ENCODE results near the gene SUSD1. TPM values are rescaled to one million over a fixed set of nuclear protein-coding genes. Genes with fewer than 3 reads are reported as not detected.
A peak's percentile ranks its signal among the peaks of the same experiment; 100 is the strongest.

Gene SUSD1
- total and polyA plus RNA-seq, 8 donors: 1.6 to 50.4 (median 21.1) TPM

DNA sequence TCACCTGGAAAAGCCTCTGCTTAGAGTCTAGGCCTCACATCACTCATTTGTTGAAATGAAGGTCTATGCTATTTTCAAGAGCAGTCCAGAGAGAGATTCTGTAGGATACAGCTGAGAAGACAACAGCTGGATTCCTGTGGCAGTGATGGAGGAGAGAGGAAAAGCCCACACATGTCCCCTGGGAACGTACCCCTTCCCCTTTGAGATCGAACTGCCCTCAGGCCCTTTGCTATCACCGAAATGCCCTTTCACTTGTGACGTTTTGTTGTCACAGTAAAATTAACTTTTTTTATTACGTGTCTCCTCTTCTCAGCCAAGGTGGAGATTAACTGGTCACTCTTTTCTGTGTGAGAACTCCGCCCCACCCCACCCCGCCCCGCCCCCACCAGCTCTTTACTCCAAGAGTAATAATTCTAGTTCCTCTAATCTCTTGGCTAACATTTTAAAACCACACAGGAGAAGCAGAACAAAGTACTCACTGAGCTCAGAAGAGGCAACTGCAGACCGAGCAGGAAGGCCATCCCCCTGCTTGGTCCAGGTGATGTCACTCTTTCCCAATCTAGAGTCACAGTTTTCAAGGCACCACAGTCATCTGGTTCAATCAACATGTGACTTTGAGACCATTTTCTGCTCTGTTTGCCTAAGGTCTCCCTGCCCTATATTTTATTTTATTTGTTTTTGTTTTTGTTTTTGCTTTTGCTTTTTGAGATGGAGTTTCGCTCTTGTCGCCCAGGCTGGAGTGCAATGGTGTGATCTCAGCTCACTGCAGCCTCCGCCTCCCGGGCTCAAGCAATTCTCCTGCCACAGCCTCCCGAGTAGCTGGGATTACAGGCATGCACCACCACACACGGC lies 105.6 kb downstream of the SUSD1 start:
- WGBS, 5 donors: 53 to 72% (median 66%) methylated on average over 15 of the region's 15 CpGs
- peak in 1 of 2 donors; percentile 83 for DNase-seq
- no peaks in the 10 kb centered on the region for H3K9me3 ChIP-seq
- no peak overlapping the region for H3K4me3 ChIP-seq
- H3K27me3 ChIP-seq: no peaks in the 10 kb centered on the region
- no peaks in the 10 kb centered on the region for H3K36me3 ChIP-seq
- H3K4me1 ChIP-seq: peaks cover 10 to 60% (median 46%) of the 10 kb centered on the region in 4 donors
- peak overlapping the region; percentile 47 to 78 (median 74) for H3K27ac ChIP-seq
- intact Hi-C loops (cut with DNase I; ENCODE audit: low total_unique reads): loop anchor here (10.0 kb wide), 1 partner anchor 165 kb away; no protein-coding TSS in a partner anchor
- TF ChIP-seq POLR2AphosphoS5 (IDR thresholded peaks at IDR 0.05) (peak in 2 of 3 donors; percentile 51 to 71), POLR2A (IDR thresholded peaks at IDR 0.05) (no peak), EP300 (IDR thresholded peaks at IDR 0.05) (no peak)
- TF ChIP-seq, protein P1, sequence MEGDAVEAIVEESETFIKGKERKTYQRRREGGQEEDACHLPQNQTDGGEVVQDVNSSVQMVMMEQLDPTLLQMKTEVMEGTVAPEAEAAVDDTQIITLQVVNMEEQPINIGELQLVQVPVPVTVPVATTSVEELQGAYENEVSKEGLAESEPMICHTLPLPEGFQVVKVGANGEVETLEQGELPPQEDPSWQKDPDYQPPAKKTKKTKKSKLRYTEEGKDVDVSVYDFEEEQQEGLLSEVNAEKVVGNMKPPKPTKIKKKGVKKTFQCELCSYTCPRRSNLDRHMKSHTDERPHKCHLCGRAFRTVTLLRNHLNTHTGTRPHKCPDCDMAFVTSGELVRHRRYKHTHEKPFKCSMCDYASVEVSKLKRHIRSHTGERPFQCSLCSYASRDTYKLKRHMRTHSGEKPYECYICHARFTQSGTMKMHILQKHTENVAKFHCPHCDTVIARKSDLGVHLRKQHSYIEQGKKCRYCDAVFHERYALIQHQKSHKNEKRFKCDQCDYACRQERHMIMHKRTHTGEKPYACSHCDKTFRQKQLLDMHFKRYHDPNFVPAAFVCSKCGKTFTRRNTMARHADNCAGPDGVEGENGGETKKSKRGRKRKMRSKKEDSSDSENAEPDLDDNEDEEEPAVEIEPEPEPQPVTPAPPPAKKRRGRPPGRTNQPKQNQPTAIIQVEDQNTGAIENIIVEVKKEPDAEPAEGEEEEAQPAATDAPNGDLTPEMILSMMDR (IDR thresholded peaks at IDR 0.05): no peak

DNA sequence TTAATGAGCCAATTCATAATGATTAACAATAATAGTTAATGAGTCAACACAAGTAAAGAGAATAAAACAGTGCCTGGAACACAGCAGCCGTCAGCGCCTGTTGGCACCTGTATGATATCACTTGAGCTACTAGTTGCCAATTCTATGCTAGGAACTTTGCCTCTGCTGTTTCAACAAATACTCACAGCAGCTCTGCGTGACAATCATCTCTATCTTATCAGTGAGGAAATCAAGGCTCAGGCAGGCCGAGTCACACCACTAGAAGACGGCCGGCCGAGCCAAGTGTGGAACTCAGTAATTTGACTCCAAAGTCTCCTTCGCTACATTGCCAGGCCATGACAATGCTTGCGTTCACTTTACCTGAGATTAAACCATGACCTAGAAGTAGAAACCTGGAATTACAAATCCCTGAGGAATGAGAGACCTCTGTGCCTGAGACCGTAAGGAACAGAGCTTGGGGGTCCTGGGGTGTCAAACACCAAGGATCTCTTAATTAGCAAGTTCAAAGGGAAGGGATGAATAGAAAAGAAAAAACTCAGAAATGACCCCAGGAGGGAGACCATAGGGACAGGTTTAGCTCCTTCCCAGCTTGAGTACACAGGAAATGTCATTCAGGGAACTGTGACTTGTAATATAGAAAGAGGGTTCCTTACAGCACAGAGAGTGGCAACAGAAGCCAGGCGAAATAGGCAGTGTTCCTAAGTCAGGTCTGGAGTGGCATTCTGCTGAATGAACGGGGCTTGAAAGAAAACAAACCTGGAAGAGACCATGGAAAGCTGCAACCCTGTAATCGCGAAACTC lies 109.1 kb downstream of the SUSD1 start:
- no peaks in the 10 kb centered on the region for H3K36me3 ChIP-seq
- peaks cover 18 to 58% (median 34%) of the 10 kb centered on the region in 4 donors for H3K4me1 ChIP-seq
- no peaks in the 10 kb centered on the region for H3K27me3 ChIP-seq
- WGBS, 5 donors: 40 to 59% (median 45%) methylated on average over 14 of the region's 14 CpGs
- H3K4me3 ChIP-seq: no peak overlapping the region
- peak; percentile 79 to 86 for DNase-seq
- intact Hi-C loops (cut with DNase I; ENCODE audit: low total_unique reads): loop anchor here (10.0 kb wide), 1 partner anchor 161 kb away; no protein-coding TSS in a partner anchor
- H3K9me3 ChIP-seq: no peaks in the 10 kb centered on the region
- TF ChIP-seq, protein P1 (IDR thresholded peaks at IDR 0.05): no peak
- TF ChIP-seq POLR2AphosphoS5 (IDR thresholded peaks at IDR 0.05): peak in 2 of 3 donors; percentile 78 to 84
- H3K27ac ChIP-seq: peak overlapping the region; percentile 76 to 88 (median 82)

DNA sequence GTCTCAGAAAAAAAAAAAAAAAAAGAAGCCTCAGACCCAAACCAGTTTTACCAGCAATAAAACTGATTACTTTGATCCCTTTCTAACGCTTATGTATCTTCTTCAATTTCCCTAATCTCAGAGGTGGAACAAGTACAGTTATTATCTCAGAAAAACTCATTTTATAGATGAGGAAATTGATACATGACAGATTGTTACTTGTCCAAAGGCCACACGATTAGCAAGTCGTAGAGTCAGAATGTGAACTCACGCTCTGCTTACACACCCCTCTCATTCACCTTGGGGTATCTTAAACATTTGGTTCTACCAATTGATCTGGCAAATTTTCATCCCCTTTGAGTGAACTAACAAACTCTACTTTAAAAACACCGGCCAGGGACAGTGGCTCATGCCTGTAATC lies 110.2 kb downstream of the SUSD1 start:
- 69 to 83% (median 82%) methylated on average over 5 of the region's 5 CpGs for WGBS, 5 donors

More for the DNA sequence above, 110.2 kb downstream of the SUSD1 start:
- Histone ChIP-seq H3K27me3 (no peaks in the 10 kb centered on the region), H3K9me3 (no peaks in the 10 kb centered on the region), H3K36me3 (no peaks in the 10 kb centered on the region), H3K27ac (peak overlapping the region; percentile 59 to 88 (median 76)), H3K4me1 (peaks cover 26 to 66% (median 36%) of the 10 kb centered on the region in 4 donors), H3K4me3 (no peak overlapping the region)
- no peak for TF ChIP-seq EP300 (IDR thresholded peaks at IDR 0.05)
- TF ChIP-seq, protein P1 (IDR thresholded peaks at IDR 0.05): no peak
- no peak for TF ChIP-seq POLR2AphosphoS5 (IDR thresholded peaks at IDR 0.05)
- no peak for TF ChIP-seq POLR2A (IDR thresholded peaks at IDR 0.05)
- DNase-seq: no peak
- intact Hi-C loops (cut with DNase I; ENCODE audit: low total_unique reads): loop anchor here (10.0 kb wide), 1 partner anchor 160 kb away; no protein-coding TSS in a partner anchor

All from stomach (tissue), 9 donors.